Measurements from ENCODE around the gene NDUFS2. TPM values are rescaled to one million over a fixed set of nuclear protein-coding genes. Genes with fewer than 3 reads are reported as not detected.

Gene NDUFS2
- total RNA-seq, 2 experiments from 2014 or later: 49.9 to 55.7 TPM

DNA sequence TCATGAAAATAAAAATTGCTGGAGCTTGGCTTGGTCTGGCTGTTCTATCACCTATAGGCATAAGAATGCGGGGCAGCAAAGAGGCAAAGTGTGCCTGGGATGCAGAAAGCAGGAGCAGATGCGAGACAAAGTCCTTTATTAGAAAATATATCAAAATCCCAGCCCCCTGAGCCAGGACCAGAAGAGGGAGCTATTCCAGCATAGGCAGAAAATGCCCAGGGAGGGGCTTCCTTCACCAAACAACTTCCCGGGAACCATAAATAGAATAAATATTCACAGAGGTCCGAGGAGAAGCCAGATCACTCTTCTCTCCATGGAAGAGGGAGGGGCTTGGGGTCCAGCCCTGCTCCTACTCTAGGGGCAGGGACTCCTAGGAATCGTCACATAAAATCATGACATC is 31.0 kb upstream of the NDUFS2 start:
- ChIA-PET POLR2A (interaction anchor here (1.4 to 3.2 kb wide), 2 partner anchors 10 to 11 kb away, joined by 3 to 17 read pairs; no protein-coding TSS in a partner anchor), CTCF (no interaction called here)
- H3K36me3 Mint-ChIP-seq (ENCODE audit: low read depth): peaks cover 78% of the 10 kb centered on the region
- TF ChIP-seq, protein P1, sequence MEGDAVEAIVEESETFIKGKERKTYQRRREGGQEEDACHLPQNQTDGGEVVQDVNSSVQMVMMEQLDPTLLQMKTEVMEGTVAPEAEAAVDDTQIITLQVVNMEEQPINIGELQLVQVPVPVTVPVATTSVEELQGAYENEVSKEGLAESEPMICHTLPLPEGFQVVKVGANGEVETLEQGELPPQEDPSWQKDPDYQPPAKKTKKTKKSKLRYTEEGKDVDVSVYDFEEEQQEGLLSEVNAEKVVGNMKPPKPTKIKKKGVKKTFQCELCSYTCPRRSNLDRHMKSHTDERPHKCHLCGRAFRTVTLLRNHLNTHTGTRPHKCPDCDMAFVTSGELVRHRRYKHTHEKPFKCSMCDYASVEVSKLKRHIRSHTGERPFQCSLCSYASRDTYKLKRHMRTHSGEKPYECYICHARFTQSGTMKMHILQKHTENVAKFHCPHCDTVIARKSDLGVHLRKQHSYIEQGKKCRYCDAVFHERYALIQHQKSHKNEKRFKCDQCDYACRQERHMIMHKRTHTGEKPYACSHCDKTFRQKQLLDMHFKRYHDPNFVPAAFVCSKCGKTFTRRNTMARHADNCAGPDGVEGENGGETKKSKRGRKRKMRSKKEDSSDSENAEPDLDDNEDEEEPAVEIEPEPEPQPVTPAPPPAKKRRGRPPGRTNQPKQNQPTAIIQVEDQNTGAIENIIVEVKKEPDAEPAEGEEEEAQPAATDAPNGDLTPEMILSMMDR (IDR thresholded peaks at IDR 0.05): no peak
- no peak for DNase-seq
- H3K9me3 Mint-ChIP-seq: no peaks in the 10 kb centered on the region
- Histone ChIP-seq H3K27me3 (ENCODE audit: control insufficient read depth in 1 of 2, insufficient read depth in 2 of 2, low read length in 2 of 2) (no peaks in the 10 kb centered on the region), H3K4me3 (ENCODE audit: low read length) (no peak overlapping the region), H3K27ac (ENCODE audit: low read depth in 1 of 2, low read length in 2 of 2) (no peak overlapping the region), H3K4me1 (ENCODE audit: insufficient read depth, low read length) (peaks cover 51% of the 10 kb centered on the region), H3K36me3 (ENCODE audit: insufficient read depth, low read length) (peaks cover 68% of the 10 kb centered on the region), H3K9me3 (ENCODE audit: control insufficient read depth in 1 of 2, insufficient read depth in 1 of 2, low read length in 2 of 2) (no peaks in the 10 kb centered on the region)
- H3K4me1 Mint-ChIP-seq (ENCODE audit: low read depth): peaks cover 53% of the 10 kb centered on the region
- H3K27me3 Mint-ChIP-seq: no peaks in the 10 kb centered on the region
- intact Hi-C loops (cut with DNase I, micrococcal nuclease): loop anchor here in 1 of 2 experiments (5.0 kb wide), 1 partner anchor 216 kb away; no protein-coding TSS in a partner anchor
- no peak for ATAC-seq (ENCODE audit: poor library complexity)
- no peak overlapping the region for H3K27ac Mint-ChIP-seq
- no peak overlapping the region for H3K4me3 Mint-ChIP-seq

DNA sequence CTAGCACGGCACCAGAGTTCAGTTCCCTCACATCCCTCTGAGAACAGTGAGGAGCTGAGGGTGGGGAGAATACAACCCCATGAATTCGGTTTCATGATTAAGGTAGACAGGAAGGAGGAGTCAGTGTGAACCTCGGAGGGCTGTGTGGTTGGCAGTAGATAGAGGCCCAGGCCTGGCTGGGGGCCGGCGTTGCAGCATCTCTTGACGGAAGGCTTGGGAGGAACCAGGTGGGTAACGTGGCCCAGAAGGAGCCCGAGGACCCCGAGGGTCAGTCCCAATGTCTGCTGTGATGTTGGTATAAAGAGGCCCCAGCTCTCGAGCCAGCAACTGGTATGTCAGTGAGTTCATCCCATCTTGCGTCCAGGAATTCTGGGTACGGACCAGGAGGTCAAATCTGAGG is 30.5 kb upstream of the NDUFS2 start:
- Mint-ChIP-seq H3K9me3 (no peaks in the 10 kb centered on the region), H3K4me1 (ENCODE audit: low read depth) (peaks cover 55% of the 10 kb centered on the region), H3K27me3 (no peaks in the 10 kb centered on the region), H3K36me3 (ENCODE audit: low read depth) (peaks cover 78% of the 10 kb centered on the region), H3K27ac (no peak overlapping the region), H3K4me3 (no peak overlapping the region)
- ATAC-seq (ENCODE audit: poor library complexity) (no peak), DNase-seq (no peak)
- ChIA-PET CTCF (no interaction called here), POLR2A (interaction anchor here (1.4 to 3.2 kb wide), 2 partner anchors 9 to 11 kb away, joined by 3 to 17 read pairs; no protein-coding TSS in a partner anchor)
- Histone ChIP-seq H3K36me3 (ENCODE audit: insufficient read depth, low read length) (peaks cover 68% of the 10 kb centered on the region), H3K4me3 (ENCODE audit: low read length) (no peak overlapping the region), H3K4me1 (ENCODE audit: insufficient read depth, low read length) (peaks cover 51% of the 10 kb centered on the region), H3K9me3 (ENCODE audit: control insufficient read depth in 1 of 2, insufficient read depth in 1 of 2, low read length in 2 of 2) (no peaks in the 10 kb centered on the region), H3K27me3 (ENCODE audit: control insufficient read depth in 1 of 2, insufficient read depth in 2 of 2, low read length in 2 of 2) (no peaks in the 10 kb centered on the region), H3K27ac (ENCODE audit: low read depth in 1 of 2, low read length in 2 of 2) (no peak overlapping the region)
- TF ChIP-seq, protein P1 (IDR thresholded peaks at IDR 0.05): no peak
- intact Hi-C loops (cut with DNase I, micrococcal nuclease): loop anchor here in 1 of 2 experiments (5.0 kb wide), 1 partner anchor 216 kb away; no protein-coding TSS in a partner anchor

DNA sequence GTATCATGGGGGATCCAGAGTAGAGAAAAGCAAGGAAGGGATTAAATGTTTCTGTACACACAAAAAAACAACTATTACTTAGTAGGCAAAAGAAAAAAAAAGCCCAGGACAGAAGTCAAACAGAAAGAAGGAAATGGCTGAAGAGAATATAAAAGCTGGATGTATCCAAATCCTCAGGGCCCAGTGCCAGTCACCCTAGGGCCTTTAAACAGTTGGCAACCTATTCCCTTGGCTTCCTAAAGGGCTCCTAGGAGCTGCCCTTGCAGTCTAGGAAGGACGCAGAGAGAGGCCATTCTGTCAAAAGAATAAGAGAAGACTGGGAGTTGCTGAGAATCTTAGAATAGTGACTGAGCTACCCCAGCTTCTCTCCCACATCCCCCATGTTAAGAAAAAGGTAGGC is 29.8 kb upstream of the NDUFS2 start:
- TF ChIP-seq, protein P1 (IDR thresholded peaks at IDR 0.05): no peak
- ChIA-PET POLR2A (interaction anchor here (1.0 to 1.5 kb wide), 2 partner anchors 9 to 13 kb away, joined by 3 to 7 read pairs; no protein-coding TSS in a partner anchor), CTCF (no interaction called here)
- Histone ChIP-seq H3K4me1 (ENCODE audit: insufficient read depth, low read length) (peaks cover 47% of the 10 kb centered on the region), H3K27me3 (ENCODE audit: control insufficient read depth in 1 of 2, insufficient read depth in 2 of 2, low read length in 2 of 2) (no peaks in the 10 kb centered on the region), H3K36me3 (ENCODE audit: insufficient read depth, low read length) (peaks cover 68% of the 10 kb centered on the region), H3K27ac (ENCODE audit: low read depth in 1 of 2, low read length in 2 of 2) (no peak overlapping the region), H3K9me3 (ENCODE audit: control insufficient read depth in 1 of 2, insufficient read depth in 1 of 2, low read length in 2 of 2) (no peaks in the 10 kb centered on the region), H3K4me3 (ENCODE audit: low read length) (no peak overlapping the region)
- intact Hi-C loops (cut with DNase I, micrococcal nuclease): loop anchor here in 1 of 2 experiments (5.0 kb wide), 1 partner anchor 215 kb away; no protein-coding TSS in a partner anchor
- ATAC-seq (ENCODE audit: poor library complexity) (no peak), DNase-seq (no peak)
- Mint-ChIP-seq H3K27me3 (no peaks in the 10 kb centered on the region), H3K4me3 (peak overlapping the region; percentile 31), H3K36me3 (ENCODE audit: low read depth) (peaks cover 84% of the 10 kb centered on the region), H3K27ac (peak overlapping the region; percentile 36), H3K4me1 (ENCODE audit: low read depth) (peaks cover 55% of the 10 kb centered on the region), H3K9me3 (no peaks in the 10 kb centered on the region)

All from CD4-positive, alpha-beta T cell (primary cell).